Measurements from ENCODE around the gene PANK4.

Gene PANK4

GRCh38 chr1:2527556-2527860 is 1.1 kb upstream of the PANK4 start:
- no peak for TF ChIP-seq CTCF (IDR thresholded peaks at IDR 0.05; ENCODE audit: low read depth, low read length)

GRCh38 chr1:2526824-2527555 is 594 bp upstream of the PANK4 start:
- TF ChIP-seq CTCF (IDR thresholded peaks at IDR 0.05; ENCODE audit: low read depth, low read length) = no peak
- peak overlapping the region; percentile 7; the same call in 1 of the 2 replicates for H3K4me3 ChIP-seq (ENCODE audit: low read depth, low read length)

More at GRCh38 chr1:2527556-2527860, 1.1 kb upstream of the PANK4 start:
- no peak overlapping the region for H3K4me3 ChIP-seq (ENCODE audit: low read depth, low read length)

GRCh38 chr1:2525572-2525919 is 850 bp downstream of the PANK4 start:
- peak overlapping the region; percentile 90 for H3K4me3 ChIP-seq (ENCODE audit: low read depth, low read length)
- no peak for TF ChIP-seq CTCF (IDR thresholded peaks at IDR 0.05; ENCODE audit: low read depth, low read length)

- peak overlapping the region; percentile 11; the same call in 1 of the 2 replicates for H3K4me3 ChIP-seq (ENCODE audit: low read depth, low read length)
- TF ChIP-seq CTCF (IDR thresholded peaks at IDR 0.05; ENCODE audit: low read depth, low read length) = no peak
Observed at GRCh38 chr1:2523891-2524609, 2.3 kb downstream of the PANK4 start.

GRCh38 chr1:2523191-2523890 is 3.1 kb downstream of the PANK4 start:
- no peak for TF ChIP-seq CTCF (IDR thresholded peaks at IDR 0.05; ENCODE audit: low read depth, low read length)
- H3K4me3 ChIP-seq (ENCODE audit: low read depth, low read length) = 0 out of 2 replicates have a peak overlapping the region, but pooled peaks have one; percentile 11

DNA sequence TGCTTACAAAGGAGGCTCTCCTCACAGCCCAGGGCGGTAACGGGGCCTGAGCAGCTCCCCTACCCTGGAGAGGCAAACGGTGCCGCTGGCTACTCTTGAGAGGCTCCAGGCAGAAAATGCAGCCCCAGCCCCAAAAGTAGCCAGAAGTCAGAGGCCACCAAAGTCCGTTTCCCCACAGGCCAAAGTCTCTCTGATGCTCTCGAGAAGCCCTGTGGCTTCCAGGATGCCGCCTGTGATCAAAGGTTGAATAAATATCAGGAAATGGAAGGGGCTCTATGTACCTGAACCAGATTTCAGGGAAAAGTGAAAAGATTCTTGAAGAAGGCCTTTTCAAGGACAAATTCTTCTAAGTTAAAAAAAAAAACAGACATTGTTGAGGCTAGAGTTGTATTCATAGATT is 4.2 kb downstream of the PANK4 start:
- no peak for TF ChIP-seq CTCF (IDR thresholded peaks at IDR 0.05; ENCODE audit: low read depth, low read length)
- no peak overlapping the region for H3K4me3 ChIP-seq (ENCODE audit: low read depth, low read length)

- no peak overlapping the region for H3K4me3 ChIP-seq (ENCODE audit: low read depth, low read length)
- TF ChIP-seq CTCF (IDR thresholded peaks at IDR 0.05; ENCODE audit: low read depth, low read length) = no peak
Observed at GRCh38 chr1:2520806-2521205, 5.6 kb downstream of the PANK4 start.

Data from WI38 (cell line).